ENCODE data around the gene ACTL7B. TPM values are rescaled to one million over a fixed set of nuclear protein-coding genes. Genes with fewer than 3 reads are reported as not detected.

ACTL7B gene
- total and polyA plus RNA-seq, 2 donors (not counting 1 experiment from before 2014, with no cell fraction given): not detected

DNA sequence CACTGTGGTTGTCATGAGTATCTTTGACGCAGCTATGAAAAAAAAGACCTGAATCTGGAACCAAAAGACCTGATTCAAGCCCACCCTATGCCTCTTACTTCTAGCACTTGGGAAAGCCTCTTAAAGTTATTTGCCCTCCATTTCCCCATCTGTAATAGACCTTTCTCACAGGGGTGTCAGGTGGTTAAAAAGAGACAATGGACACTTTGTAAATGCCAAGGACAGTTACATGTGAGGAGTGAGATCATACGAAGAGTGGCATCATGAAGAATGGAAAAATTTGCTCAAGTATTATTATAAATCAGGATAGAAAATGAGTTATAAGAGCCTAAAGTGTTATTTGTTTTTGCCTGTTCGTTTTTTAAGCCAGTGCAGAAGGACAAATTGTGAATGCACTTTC is 46.5 kb downstream of the ACTL7B start:
- Histone ChIP-seq H3K79me2 (ENCODE audit: control insufficient read depth, insufficient read depth, low read length) (no peaks in the 10 kb centered on the region), H3K36me3 (ENCODE audit: control insufficient read depth, insufficient read depth, low read length) (no peaks in the 10 kb centered on the region), H3K9me3 (ENCODE audit: control insufficient read depth, insufficient read depth, low read depth, low read length) (no peaks in the 10 kb centered on the region), H3K27ac (ENCODE audit: insufficient read depth, low read length) (no peak overlapping the region), H3K27me3 (ENCODE audit: control insufficient read depth, insufficient read depth, low read length) (no peaks in the 10 kb centered on the region), H4K20me1 (ENCODE audit: control insufficient read depth, extremely low read depth, insufficient read depth, low read length) (no peaks in the 10 kb centered on the region), H3K9ac (ENCODE audit: insufficient read depth, low read length) (no peak overlapping the region), H2AFZ (ENCODE audit: low read length) (no peak overlapping the region), H3K4me3 (replicated peaks in 1 of 4; ENCODE audit: control extremely low read depth in 1 of 4, insufficient read depth in 1 of 4, low read depth in 3 of 4, low read length in 4 of 4) (no peak overlapping the region), H3K4me1 (ENCODE audit: control insufficient read depth, extremely low read depth, insufficient read depth, low read length) (no peaks in the 10 kb centered on the region), H3K4me2 (ENCODE audit: extremely low read depth, insufficient read depth, low read length) (no peak overlapping the region)
- TF ChIP-seq, protein P1, sequence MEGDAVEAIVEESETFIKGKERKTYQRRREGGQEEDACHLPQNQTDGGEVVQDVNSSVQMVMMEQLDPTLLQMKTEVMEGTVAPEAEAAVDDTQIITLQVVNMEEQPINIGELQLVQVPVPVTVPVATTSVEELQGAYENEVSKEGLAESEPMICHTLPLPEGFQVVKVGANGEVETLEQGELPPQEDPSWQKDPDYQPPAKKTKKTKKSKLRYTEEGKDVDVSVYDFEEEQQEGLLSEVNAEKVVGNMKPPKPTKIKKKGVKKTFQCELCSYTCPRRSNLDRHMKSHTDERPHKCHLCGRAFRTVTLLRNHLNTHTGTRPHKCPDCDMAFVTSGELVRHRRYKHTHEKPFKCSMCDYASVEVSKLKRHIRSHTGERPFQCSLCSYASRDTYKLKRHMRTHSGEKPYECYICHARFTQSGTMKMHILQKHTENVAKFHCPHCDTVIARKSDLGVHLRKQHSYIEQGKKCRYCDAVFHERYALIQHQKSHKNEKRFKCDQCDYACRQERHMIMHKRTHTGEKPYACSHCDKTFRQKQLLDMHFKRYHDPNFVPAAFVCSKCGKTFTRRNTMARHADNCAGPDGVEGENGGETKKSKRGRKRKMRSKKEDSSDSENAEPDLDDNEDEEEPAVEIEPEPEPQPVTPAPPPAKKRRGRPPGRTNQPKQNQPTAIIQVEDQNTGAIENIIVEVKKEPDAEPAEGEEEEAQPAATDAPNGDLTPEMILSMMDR (conservative IDR thresholded peaks at IDR 0.05 in 1 of 2, IDR thresholded peaks at IDR 0.05 in 1 of 2; ENCODE audit: low read depth in 1 of 2, low read length in 2 of 2): no peak
- TF ChIP-seq EZH2 (IDR thresholded peaks at IDR 0.05; ENCODE audit: low read length, missing control alignments): no peak
- DNase-seq (ENCODE audit: low read depth in 2 of 2): no peak

Other genes with a start within 250 kb of the ACTL7B start
- not detected in 2 replicates for gene ACTL7A, start 6.3 kb upstream of the ACTL7B start, total RNA-seq
- not detected in 2 replicates for gene ACTL7A, start 6.3 kb upstream of the ACTL7B start, polyA plus RNA-seq
- gene ELP1, start 78.1 kb upstream of the ACTL7B start, total RNA-seq: 32.9 and 41.9 TPM in 2 replicates
- gene ELP1, start 78.1 kb upstream of the ACTL7B start, polyA plus RNA-seq: 18.7 and 21.7 TPM in 2 replicates
- 4.9 and 8.8 TPM in 2 replicates for gene ABITRAM, start 78.4 kb upstream of the ACTL7B start, total RNA-seq
- gene ABITRAM, start 78.4 kb upstream of the ACTL7B start, polyA plus RNA-seq: 17.6 and 24.8 TPM in 2 replicates
- gene CTNNAL1, start 157.5 kb upstream of the ACTL7B start, total RNA-seq: 68.4 and 80.6 TPM in 2 replicates
- gene CTNNAL1, start 157.5 kb upstream of the ACTL7B start, polyA plus RNA-seq: 95.2 and 110 TPM in 2 replicates